Fibroblast of villous mesenchyme (primary cell): ENCODE data around the gene FYN. TPM values are rescaled to one million over a fixed set of nuclear protein-coding genes. Genes with fewer than 3 reads are reported as not detected.
A peak's percentile ranks its signal among the peaks of the same experiment; 100 is the strongest.

ENCODE experiments used
- DNase-seq: peaks from one replicate; pipeline ENCODE4 v3.0.0-alpha.2; 2010; ENCODE audit warnings: low read depth
- H3K4me3 ChIP-seq: 2 replicates; pipeline ENCODE4 v1.5.1; 2011; ENCODE audit warnings: low read depth, mild to moderate bottlenecking, low read length
- total RNA-seq: library from RNA; depleted of rRNA; stranded (reverse); fragments of >200 nt; gene quantifications from 2 replicates; pipeline ENCODE4 v1.2.3, GENCODE V29; 2012
- TF ChIP-seq, protein P1 (sequence below): IDR thresholded peaks from 2 replicates; pipeline ENCODE4 v1.5.1; 2012; ENCODE audit warnings: low read depth, mild to moderate bottlenecking, low read length; ENCODE audit not compliant: insufficient read depth

FYN gene
- total RNA-seq, 1 donor, result 26.8 TPM

DNA sequence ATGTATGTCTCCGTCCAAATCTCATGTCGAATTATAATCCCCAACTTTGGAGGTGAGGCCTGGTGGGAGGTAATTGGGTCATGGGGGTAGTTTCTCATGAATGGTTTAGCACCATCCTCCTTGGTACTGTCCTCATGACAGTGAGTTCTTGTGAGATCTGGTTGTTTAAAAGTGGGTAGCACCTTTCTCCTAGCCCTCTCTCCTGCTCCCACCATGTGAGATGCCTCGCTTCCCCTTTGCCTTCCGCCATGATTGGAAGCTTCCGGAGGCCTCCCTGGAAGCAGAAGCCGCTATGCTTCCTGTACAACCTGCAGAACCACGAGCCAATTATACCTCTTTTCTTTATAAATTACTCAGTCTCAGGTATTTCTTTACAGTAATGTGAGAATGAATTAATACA, 123.1 kb downstream of the FYN start:
- TF ChIP-seq, protein P1, sequence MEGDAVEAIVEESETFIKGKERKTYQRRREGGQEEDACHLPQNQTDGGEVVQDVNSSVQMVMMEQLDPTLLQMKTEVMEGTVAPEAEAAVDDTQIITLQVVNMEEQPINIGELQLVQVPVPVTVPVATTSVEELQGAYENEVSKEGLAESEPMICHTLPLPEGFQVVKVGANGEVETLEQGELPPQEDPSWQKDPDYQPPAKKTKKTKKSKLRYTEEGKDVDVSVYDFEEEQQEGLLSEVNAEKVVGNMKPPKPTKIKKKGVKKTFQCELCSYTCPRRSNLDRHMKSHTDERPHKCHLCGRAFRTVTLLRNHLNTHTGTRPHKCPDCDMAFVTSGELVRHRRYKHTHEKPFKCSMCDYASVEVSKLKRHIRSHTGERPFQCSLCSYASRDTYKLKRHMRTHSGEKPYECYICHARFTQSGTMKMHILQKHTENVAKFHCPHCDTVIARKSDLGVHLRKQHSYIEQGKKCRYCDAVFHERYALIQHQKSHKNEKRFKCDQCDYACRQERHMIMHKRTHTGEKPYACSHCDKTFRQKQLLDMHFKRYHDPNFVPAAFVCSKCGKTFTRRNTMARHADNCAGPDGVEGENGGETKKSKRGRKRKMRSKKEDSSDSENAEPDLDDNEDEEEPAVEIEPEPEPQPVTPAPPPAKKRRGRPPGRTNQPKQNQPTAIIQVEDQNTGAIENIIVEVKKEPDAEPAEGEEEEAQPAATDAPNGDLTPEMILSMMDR, result no peak
- H3K4me3 ChIP-seq, result no peak overlapping the region
- no peak for DNase-seq

DNA sequence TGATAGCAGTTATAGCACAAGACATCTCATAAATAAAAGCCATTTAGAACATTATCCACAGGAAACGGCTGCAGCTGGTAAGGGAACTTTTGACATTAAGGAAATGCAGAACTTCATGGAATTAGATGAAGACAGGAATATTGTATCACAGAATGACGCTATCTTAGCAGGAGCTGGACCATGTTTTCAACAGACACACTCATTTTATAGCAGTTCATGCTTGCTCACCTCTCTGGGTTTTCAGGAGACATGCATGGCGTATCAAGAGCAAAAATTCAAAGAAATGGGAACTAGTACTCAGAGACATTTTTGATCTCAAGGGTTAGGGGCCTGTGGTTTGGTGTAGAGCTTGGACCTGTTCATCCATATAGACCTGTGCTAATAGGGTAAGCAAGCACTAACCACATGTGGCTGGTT, 125.0 kb downstream of the FYN start:
- no peak overlapping the region for H3K4me3 ChIP-seq
- TF ChIP-seq, protein P1, result no peak
- DNase-seq, result peak; percentile 27

DNA sequence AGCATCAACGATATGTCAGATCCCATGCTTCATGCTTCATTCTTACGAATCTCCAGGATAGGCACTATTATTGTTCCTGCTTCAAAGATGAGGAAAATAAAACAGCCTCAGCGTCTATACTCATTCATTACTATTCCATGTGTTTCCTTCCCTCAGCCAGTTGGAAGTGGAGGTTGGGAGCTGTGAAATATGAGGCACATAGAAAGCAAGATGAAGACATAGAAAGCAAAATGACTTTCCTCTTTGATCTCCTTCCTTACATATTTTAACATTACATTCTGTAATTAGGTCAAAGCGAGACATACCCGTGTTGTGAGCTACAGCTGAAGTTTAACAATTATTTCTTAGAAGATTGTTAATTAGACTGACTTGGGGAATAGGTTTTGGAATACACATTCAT, 125.4 kb downstream of the FYN start:
- DNase-seq, result no peak
- TF ChIP-seq, protein P1, result no peak
- no peak overlapping the region for H3K4me3 ChIP-seq

DNA sequence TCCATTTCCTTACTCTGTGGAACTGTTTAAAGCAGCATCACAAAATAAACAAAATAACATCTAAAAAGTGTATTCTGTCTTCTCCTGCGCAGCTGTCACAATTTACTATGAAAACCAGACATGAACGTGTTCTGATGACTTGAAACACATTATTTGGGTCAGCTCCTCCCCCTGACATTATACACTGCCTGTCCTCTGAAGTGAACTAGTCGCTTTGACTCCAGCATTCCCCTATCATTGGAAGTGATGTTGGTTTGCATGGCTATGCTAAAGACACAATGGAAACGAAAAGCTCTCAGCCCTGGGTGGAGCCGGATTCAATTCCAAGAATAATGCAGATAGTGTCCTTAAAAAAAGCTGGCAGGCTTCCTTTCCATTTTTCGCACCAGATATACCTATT, 125.9 kb downstream of the FYN start:
- TF ChIP-seq, protein P1, result no peak
- H3K4me3 ChIP-seq, result no peak overlapping the region
- DNase-seq, result no peak

DNA sequence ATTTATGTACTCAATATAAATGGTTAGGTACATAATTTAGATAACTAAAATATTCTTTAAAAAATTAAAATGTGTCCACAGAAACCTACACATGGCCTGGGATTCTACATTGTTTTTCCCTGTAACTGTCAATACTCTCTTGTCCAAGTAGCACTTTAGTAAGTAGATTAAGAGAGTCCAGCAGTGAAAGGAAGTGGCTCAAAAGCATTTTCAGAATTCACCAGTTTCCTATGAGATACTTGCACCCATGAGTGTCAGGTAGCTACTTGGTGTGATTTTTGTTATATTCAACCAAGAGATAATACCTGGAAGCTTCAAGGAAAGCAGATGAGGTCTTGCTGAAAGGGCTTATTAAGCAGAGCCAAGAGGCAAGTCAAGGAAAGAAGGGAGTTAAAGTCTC, 126.3 kb downstream of the FYN start:
- TF ChIP-seq, protein P1, result no peak
- H3K4me3 ChIP-seq, result no peak overlapping the region
- DNase-seq, result no peak

DNA sequence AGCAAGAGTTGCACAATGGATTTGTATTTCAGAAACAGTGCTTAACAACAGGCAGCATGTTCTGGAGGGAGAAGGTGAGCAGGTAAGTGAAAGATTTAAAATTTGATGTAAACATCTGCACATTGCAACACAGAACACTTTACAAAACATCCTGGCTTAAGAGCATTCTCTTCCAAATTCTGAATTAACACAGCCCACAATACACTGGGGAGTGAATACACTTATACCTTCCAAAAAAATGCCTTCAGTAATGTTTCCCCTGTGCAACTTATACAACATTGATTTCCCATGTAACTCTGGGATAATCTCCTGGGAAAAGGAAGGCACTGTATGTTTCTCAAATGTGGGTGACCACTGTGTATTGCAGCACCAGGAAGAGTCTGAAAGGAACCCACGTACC, 127.6 kb downstream of the FYN start:
- no peak for DNase-seq
- no peak overlapping the region for H3K4me3 ChIP-seq
- TF ChIP-seq, protein P1, result no peak

DNA sequence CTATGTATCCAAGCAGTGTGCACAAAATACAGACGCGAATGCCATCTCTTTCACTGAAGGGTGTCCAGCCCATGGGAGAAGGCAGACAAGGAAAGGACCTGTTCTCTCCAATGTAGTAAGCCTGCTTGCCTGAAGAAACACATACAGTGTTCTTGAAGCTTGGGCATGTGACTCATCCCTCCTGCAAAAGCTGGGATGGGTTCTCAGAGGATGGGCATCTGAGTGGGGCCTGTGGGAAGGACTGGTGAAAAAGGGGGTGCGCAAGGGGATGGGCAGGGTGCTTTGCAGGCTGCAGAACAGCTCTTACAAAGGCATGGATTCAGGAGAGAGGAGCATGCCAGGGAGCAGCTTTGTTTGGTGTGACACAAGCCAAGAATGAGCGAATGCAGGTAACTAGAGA, 128.1 kb downstream of the FYN start:
- DNase-seq, result no peak
- TF ChIP-seq, protein P1, result no peak
- H3K4me3 ChIP-seq, result no peak overlapping the region
